HepG2 (cell line): ENCODE measurements around the gene SIT1. TPM values are rescaled to one million over a fixed set of nuclear protein-coding genes. Genes with fewer than 3 reads are reported as not detected.

ENCODE experiments used
- CCAR2 ChIP-seq: fragments of 200-400 bp; formaldehyde crosslinking; optimal IDR thresholded peaks from 2 replicates; pipeline ENCODE3; 2018; ENCODE audit warnings: low read depth, mild to moderate bottlenecking, low read length, moderate library complexity
- CREB3 ChIP-seq: sonication (generic); formaldehyde crosslinking; IDR thresholded peaks from 2 replicates; pipeline ENCODE4 v1.5.0; 2020; ENCODE audit warnings: missing genetic modification reagents
- CSRNP1 ChIP-seq: sonication (generic); formaldehyde crosslinking; IDR thresholded peaks from 2 replicates; pipeline ENCODE4 v1.8.1; 2023; ENCODE audit warnings: mild to moderate bottlenecking, missing genetic modification reagents
- DR1 ChIP-seq: sonication (generic); formaldehyde crosslinking; IDR thresholded peaks from 2 replicates; pipeline ENCODE4 v1.8.0; 2021; ENCODE audit warnings: mild to moderate bottlenecking, missing genetic modification reagents, inconsistent platforms
- GMEB2 ChIP-seq: IDR thresholded peaks from 2 replicates; pipeline ENCODE4 v1.6.1; 2016; ENCODE audit warnings: missing biosample characterization, missing genetic modification reagents, low read depth
- GRHL1 ChIP-seq: sonication (generic); formaldehyde crosslinking; conservative IDR thresholded peaks from 2 replicates; pipeline ENCODE4 v1.8.0; 2022; ENCODE audit warnings: missing genetic modification reagents
- HHEX ChIP-seq: IDR thresholded peaks from 2 replicates; pipeline ENCODE4 v1.6.1; 2016; ENCODE audit warnings: control low read depth
- HNRNPL ChIP-seq: fragments of 200-400 bp; formaldehyde crosslinking; IDR thresholded peaks from 2 replicates; pipeline ENCODE4 v1.6.1; 2017; ENCODE audit warnings: mild to moderate bottlenecking, low read depth, low read length
- JUN ChIP-seq: sonication (generic); formaldehyde crosslinking; IDR thresholded peaks from 2 replicates; pipeline ENCODE4 v1.4.0; 2020; ENCODE audit warnings: mild to moderate bottlenecking, missing genetic modification reagents
- KDM1A ChIP-seq: IDR thresholded peaks from 2 replicates; pipeline ENCODE4 v1.6.1; 2016; ENCODE audit warnings: missing compliant biosample characterization
- MED8 ChIP-seq: sonication (generic); formaldehyde crosslinking; IDR thresholded peaks from 2 replicates; pipeline ENCODE4 v1.8.1; 2023; ENCODE audit warnings: mild to moderate bottlenecking, missing genetic modification reagents; ENCODE audit not compliant: insufficient replicate concordance
- NFIB ChIP-seq: sonication (generic); formaldehyde crosslinking; IDR thresholded peaks from 2 replicates; pipeline ENCODE4 v1.9.0; 2021; ENCODE audit warnings: missing genetic modification reagents, mild to moderate bottlenecking, borderline replicate concordance
- PBX3 ChIP-seq: sonication (generic); formaldehyde crosslinking; IDR thresholded peaks from 2 replicates; pipeline ENCODE4 v1.8.1; 2023; ENCODE audit warnings: missing genetic modification reagents, inconsistent platforms, borderline replicate concordance
- PLSCR1 ChIP-seq: sonication (generic); formaldehyde crosslinking; IDR thresholded peaks from 2 replicates; pipeline ENCODE4 v1.5.0; 2020; ENCODE audit warnings: missing genetic modification reagents, mild to moderate bottlenecking, borderline replicate concordance
- POLR2G ChIP-seq: fragments of 200-400 bp; formaldehyde crosslinking; IDR thresholded peaks from 2 replicates; pipeline ENCODE4 v1.6.1; 2018; ENCODE audit warnings: mild to moderate bottlenecking, low read depth, low read length, moderate library complexity
- ZNF34 ChIP-seq: sonication (generic); formaldehyde crosslinking; IDR thresholded peaks from 2 replicates; pipeline ENCODE4 v1.4.0; 2020; ENCODE audit warnings: mild to moderate bottlenecking, missing genetic modification reagents, borderline replicate concordance
- ZNF530 ChIP-seq: sonication (generic); formaldehyde crosslinking; IDR thresholded peaks from 2 replicates; pipeline ENCODE4 v1.5.0; 2020; ENCODE audit warnings: low read depth, mild to moderate bottlenecking, missing genetic modification reagents
- ZNF75D ChIP-seq: sonication (generic); formaldehyde crosslinking; IDR thresholded peaks from 2 replicates; pipeline ENCODE4 v1.8.1; 2023; ENCODE audit warnings: missing genetic modification reagents, mild to moderate bottlenecking, borderline replicate concordance
- ZNF777 ChIP-seq: sonication (generic); formaldehyde crosslinking; IDR thresholded peaks from 2 replicates; pipeline ENCODE4 v1.4.0; 2020; ENCODE audit warnings: missing genetic modification reagents
- polyA plus RNA-seq, 8 experiments: library from polyadenylated mRNA; depleted of rRNA in 3 of 8; stranded (reverse) in 7 of 8; unstranded in 1 of 8; fragments of >200 nt; fragmentation: Illumina TruSeq in 4 of 8; extraction: Trizol in 4 of 8; gene quantifications; 2 replicates each; pipeline versions ENCODE4 v1.2.1 to v1.2.3, GENCODE V29; 2011 to 2016; ENCODE audit warnings: low read depth in 4 of 8, missing spikeins in 1 of 8, mixed read lengths in 1 of 8; ENCODE audit not compliant: insufficient read depth in 1 of 8
- total RNA-seq, 5 experiments: library from RNA; depleted of rRNA; stranded (reverse); fragments of >200 nt; fragmentation: Illumina TruSeq; extraction: Trizol; gene quantifications; 2 replicates each; pipeline ENCODE4 v1.2.3, GENCODE V29; 2016; ENCODE audit warnings: low read depth in 1 of 5

SIT1 gene
- total and polyA plus RNA-seq, 2 of the 13 experiments (the other 11 are each of a cell fraction or from before 2014, with no cell fraction given): 0.09 to 6.7 TPM

GRCh38 chr9:35664531-35665470 is 14.1 kb upstream of the SIT1 start, which contains the start of gene ARHGEF39 (continued):
- TF ChIP-seq PBX3: no peak; the same call in 1 of the 2 replicates
- TF ChIP-seq ZNF777: no peak; the same call in 1 of the 2 replicates
- no peak for TF ChIP-seq NFIB (CRISPR knock-in tag)
- peak; percentile 68; the same call in 1 of the 2 replicates for TF ChIP-seq DR1 (CRISPR knock-in tag)
- TF ChIP-seq GMEB2: no peak
- peak; percentile 99 for TF ChIP-seq CSRNP1 (CRISPR knock-in tag)
- peak; percentile 91 for TF ChIP-seq HNRNPL
- peak; percentile 86 for TF ChIP-seq POLR2G
- TF ChIP-seq ZNF530: no peak
- TF ChIP-seq CCAR2: no peak
- peak; percentile 30 for TF ChIP-seq MED8 (CRISPR knock-in tag)
- TF ChIP-seq ZNF34 (CRISPR knock-in tag): peak; percentile 75; the same call in 1 of the 2 replicates
- TF ChIP-seq GRHL1 (CRISPR knock-in tag): no peak
- no peak for TF ChIP-seq CREB3
- TF ChIP-seq PLSCR1 (CRISPR knock-in tag): no peak
- TF ChIP-seq JUN: no peak
- TF ChIP-seq KDM1A (CRISPR knock-in tag): no peak
- TF ChIP-seq ZNF75D (CRISPR knock-in tag): no peak
- no peak for TF ChIP-seq HHEX (CRISPR knock-in tag)
